Measurements from ENCODE around the gene NINL. TPM values are rescaled to one million over a fixed set of nuclear protein-coding genes. Genes with fewer than 3 reads are reported as not detected.

Gene NINL
- total and polyA plus RNA-seq, 2 of the 8 experiments (the other 6 are each of a cell fraction or from before 2014, with no cell fraction given): 15.3 to 30.0 TPM

GRCh38 chr20:25418776-25419175, 166.6 kb downstream of the NINL start:
- H2AK5ac ChIP-seq (ENCODE audit: low read depth, low read length): no peak overlapping the region
- H2BK12ac ChIP-seq (ENCODE audit: low read depth, low read length): no peak overlapping the region
- no peak overlapping the region for H4K91ac ChIP-seq (replicated peaks; ENCODE audit: insufficient read length, low read length)
- H3K4ac ChIP-seq (replicated peaks; ENCODE audit: insufficient read length, low read depth, low read length): no peak overlapping the region
- H3K18ac ChIP-seq (ENCODE audit: extremely low read depth, low read length): no peak overlapping the region
- 94% methylated on average over 1 of the region's 1 CpG; no CpG with 5 or more reads in 1 of the 2 experiments for WGBS, 2 experiments (ENCODE audit: extremely low coverage in 1 of 2, insufficient coverage in 1 of 2, insufficient read length in 1 of 2, insufficient replicate concordance in 2 of 2, low coverage in 1 of 2, low lambda C conversion rate in 2 of 2, missing lambda C conversion rate in 1 of 2)
- H3K23me2 ChIP-seq (ENCODE audit: low read depth, low read length): no peaks in the 10 kb centered on the region; the same call in 1 of the 2 replicates
- no peak overlapping the region for H2BK5ac ChIP-seq (ENCODE audit: low read depth, low read length)
- H3K14ac ChIP-seq (ENCODE audit: insufficient read length): no peak overlapping the region
- peaks cover 0 to 10% of the 10 kb centered on the region in 2 experiments; a peak in 1 of 4 replicates for H3K79me2 ChIP-seq (ENCODE audit: control insufficient read depth in 1 of 2, insufficient read depth in 2 of 2, low read length in 2 of 2)
- no peak overlapping the region for H2AFZ ChIP-seq (ENCODE audit: low read length)
- no peak overlapping the region for H3K4me3 ChIP-seq (ENCODE audit: extremely low read depth in 1 of 4, insufficient read depth in 2 of 4, low read depth in 3 of 4, low read length in 4 of 4)
- no peak overlapping the region for H4K5ac ChIP-seq (ENCODE audit: insufficient read length, low read depth, low read length)
- DNase-seq (ENCODE audit: low read depth in 1 of 2, low spot score in 2 of 2) (no peak), FAIRE-seq (no peak)
- CTCF ChIA-PET (ENCODE audit: partially characterized antibody): interaction anchor here (0.9 to 1.7 kb wide), 3 partner anchors 19 to 51 kb away, joined by 3 to 5 read pairs (median 4); no protein-coding TSS in a partner anchor
- H4K8ac ChIP-seq (ENCODE audit: extremely low read depth, insufficient read depth, low read length): no peak overlapping the region
- H2BK20ac ChIP-seq (ENCODE audit: low read length): no peak overlapping the region
- H3K9me3 ChIP-seq (ENCODE audit: insufficient read depth in 2 of 2, low read depth in 1 of 2, low read length in 1 of 2): no peaks in the 10 kb centered on the region
- POLR2A ChIA-PET (ENCODE audit: partially characterized antibody): interaction anchor here (0.8 to 6.6 kb wide), 3 partner anchors 10 to 19 kb away, joined by 3 to 42 read pairs (median 4); partner anchors contain the start of gene GINS1
- H3K27ac ChIP-seq (ENCODE audit: low read depth, low read length): no peak overlapping the region
- no peak overlapping the region for H2BK15ac ChIP-seq (ENCODE audit: low read length)
- H3K9ac ChIP-seq (replicated peaks in 1 of 4; ENCODE audit: extremely low read depth in 1 of 4, low read depth in 3 of 4, low read length in 3 of 4): no peak overlapping the region
- H3K23ac ChIP-seq (ENCODE audit: insufficient read length): no peak overlapping the region
- H3K56ac ChIP-seq (replicated peaks; ENCODE audit: insufficient read length, low read depth, low read length): no peak overlapping the region
- no peak overlapping the region for H3K4me2 ChIP-seq (ENCODE audit: insufficient read depth in 1 of 2, low read depth in 2 of 2, low read length in 2 of 2)
- peaks cover 4 to 8% of the 10 kb centered on the region in 2 experiments for H4K20me1 ChIP-seq (replicated peaks in 1 of 2; ENCODE audit: control insufficient read depth in 1 of 2, insufficient read depth in 2 of 2, low read length in 2 of 2)
- H3K79me1 ChIP-seq (ENCODE audit: low read depth, low read length): peaks cover 2% of the 10 kb centered on the region; the same call in 1 of the 2 replicates
- no peak overlapping the region for H2BK120ac ChIP-seq (replicated peaks; ENCODE audit: low read depth, low read length)
- no peaks in the 10 kb centered on the region for H3K4me1 ChIP-seq (replicated peaks in 1 of 4; ENCODE audit: control insufficient read depth in 3 of 4, insufficient read depth in 4 of 4, low read length in 3 of 4)
- H3K27me3 ChIP-seq (replicated peaks in 1 of 4; ENCODE audit: control insufficient read depth in 3 of 4, extremely low read depth in 1 of 4, insufficient read depth in 3 of 4, low read length in 3 of 4): peaks cover 0 to 1% (median 0%) of the 10 kb centered on the region in 4 experiments; a peak in 1 of 7 replicates
- H3K36me3 ChIP-seq (ENCODE audit: control insufficient read depth in 2 of 4, insufficient read depth in 4 of 4, low read length in 3 of 4): peaks cover 18 to 73% (median 52%) of the 10 kb centered on the region in 4 experiments
- TF ChIP-seq SP4 (IDR thresholded peaks at IDR 0.05; ENCODE audit: low read length): no peak
- no peak for TF ChIP-seq BACH1 (IDR thresholded peaks at IDR 0.05; ENCODE audit: low read length)
- TF ChIP-seq RAD21 (IDR thresholded peaks at IDR 0.05 in 1 of 2, conservative IDR thresholded peaks at IDR 0.05 in 1 of 2; ENCODE audit: low read depth in 2 of 2, low read length in 2 of 2): no peak
- no peak for TF ChIP-seq TEAD4 (IDR thresholded peaks at IDR 0.05; ENCODE audit: low read depth, low read length)
- TF ChIP-seq CTCF (IDR thresholded peaks at IDR 0.05; ENCODE audit: control extremely low read depth in 1 of 3, insufficient read depth in 1 of 3, low read depth in 1 of 3, low read length in 3 of 3): no peak
- TF ChIP-seq POU5F1 (IDR thresholded peaks at IDR 0.05; ENCODE audit: low read depth, low read length): no peak
- no peak for TF ChIP-seq FOSL1 (IDR thresholded peaks at IDR 0.05; ENCODE audit: insufficient read depth, low read depth, low read length)
- no peak for TF ChIP-seq GABPA (IDR thresholded peaks at IDR 0.05; ENCODE audit: borderline replicate concordance, insufficient read depth, low read length)
- TF ChIP-seq TBP (IDR thresholded peaks at IDR 0.05; ENCODE audit: low read depth, low read length): no peak
- TF ChIP-seq TAF7 (optimal IDR thresholded peaks at IDR 0.05; ENCODE audit: borderline replicate concordance, low read depth, low read length): no peak
- TF ChIP-seq SP2 (IDR thresholded peaks at IDR 0.05; ENCODE audit: low read length): no peak
- TF ChIP-seq CHD2 (IDR thresholded peaks at IDR 0.05; ENCODE audit: low read length): no peak
